HG03175 (cell line): Measurements from ENCODE around the gene PROX2.

Experiments
- ATAC-seq: cut with Tn5 transposase; IDR thresholded peaks from one replicate; pipeline ENCODE4 v1.9.1; 2021; ENCODE audit warnings: mild to moderate bottlenecking, moderate library complexity; ENCODE audit not compliant: unreplicated experiment

Gene PROX2

DNA sequence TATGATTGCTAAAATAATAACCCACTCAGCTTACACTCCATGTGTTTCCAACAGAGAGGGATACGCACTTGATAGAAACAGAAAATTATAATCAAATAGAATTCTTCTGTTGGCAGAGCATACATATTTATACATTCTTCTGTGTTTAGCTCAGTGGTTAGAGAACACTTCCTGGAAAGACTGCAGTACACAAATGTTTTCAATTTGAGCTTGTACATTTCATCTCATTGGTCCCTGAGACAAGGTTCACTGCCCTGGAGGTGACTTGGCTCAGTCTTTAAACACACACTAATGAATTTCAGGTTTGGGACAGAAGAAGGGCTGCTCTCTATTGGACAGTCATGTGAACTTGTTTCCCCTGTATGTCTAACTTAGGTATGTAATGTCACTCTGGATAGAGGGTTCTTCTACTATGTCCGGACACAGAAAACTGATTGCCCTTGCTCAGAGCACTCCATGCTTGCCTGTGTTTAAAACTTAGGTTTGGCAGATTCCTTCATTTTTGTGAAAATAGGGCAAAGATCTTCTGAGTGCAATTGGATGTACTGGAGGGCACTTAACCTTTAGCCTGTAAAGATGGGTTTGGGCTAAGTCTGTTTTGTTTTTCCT is 22.9 kb downstream of the PROX2 start:
- no peak for ATAC-seq

- ATAC-seq = no peak
Measured at GRCh38 chr14:74848768-74849167, 27.2 kb downstream of the PROX2 start.

DNA sequence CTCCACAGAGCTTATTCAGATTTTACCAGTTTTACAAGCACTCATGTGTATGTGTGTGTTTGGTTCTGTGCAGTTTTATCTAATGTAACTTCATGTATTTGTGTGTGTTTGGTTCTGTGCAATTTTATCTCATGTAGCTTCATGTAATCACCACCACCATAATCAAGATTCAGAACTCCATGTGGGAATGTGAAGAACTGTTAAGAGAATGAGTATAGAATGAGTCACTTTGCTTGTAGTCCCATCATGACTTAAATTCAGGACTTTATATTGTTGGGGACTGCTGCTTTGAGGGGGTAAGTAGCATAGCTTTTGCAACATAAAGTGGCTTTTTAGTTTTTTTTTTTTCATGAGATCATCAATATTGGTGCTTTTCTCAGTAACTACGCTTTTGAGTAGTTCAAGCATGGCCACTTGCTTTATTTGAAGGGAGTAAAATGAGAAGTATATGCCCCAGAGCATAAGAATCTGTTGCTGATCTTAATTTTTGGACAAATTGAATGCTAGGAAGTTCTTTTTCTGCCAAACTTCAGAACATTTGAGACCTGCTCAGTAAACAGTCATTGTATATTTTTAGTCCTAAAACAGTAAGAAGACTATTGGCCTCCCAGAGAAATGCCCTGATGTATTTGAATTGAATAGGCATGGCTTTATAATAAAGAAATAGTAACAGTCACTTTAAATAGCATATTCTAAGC is 28.8 kb downstream of the PROX2 start:
- no peak for ATAC-seq

- no peak for ATAC-seq
Measured at GRCh38 chr14:74846168-74846567, 29.8 kb downstream of the PROX2 start.

GRCh38 chr14:74843653-74844052 is 32.3 kb downstream of the PROX2 start:
- no peak for ATAC-seq

DNA sequence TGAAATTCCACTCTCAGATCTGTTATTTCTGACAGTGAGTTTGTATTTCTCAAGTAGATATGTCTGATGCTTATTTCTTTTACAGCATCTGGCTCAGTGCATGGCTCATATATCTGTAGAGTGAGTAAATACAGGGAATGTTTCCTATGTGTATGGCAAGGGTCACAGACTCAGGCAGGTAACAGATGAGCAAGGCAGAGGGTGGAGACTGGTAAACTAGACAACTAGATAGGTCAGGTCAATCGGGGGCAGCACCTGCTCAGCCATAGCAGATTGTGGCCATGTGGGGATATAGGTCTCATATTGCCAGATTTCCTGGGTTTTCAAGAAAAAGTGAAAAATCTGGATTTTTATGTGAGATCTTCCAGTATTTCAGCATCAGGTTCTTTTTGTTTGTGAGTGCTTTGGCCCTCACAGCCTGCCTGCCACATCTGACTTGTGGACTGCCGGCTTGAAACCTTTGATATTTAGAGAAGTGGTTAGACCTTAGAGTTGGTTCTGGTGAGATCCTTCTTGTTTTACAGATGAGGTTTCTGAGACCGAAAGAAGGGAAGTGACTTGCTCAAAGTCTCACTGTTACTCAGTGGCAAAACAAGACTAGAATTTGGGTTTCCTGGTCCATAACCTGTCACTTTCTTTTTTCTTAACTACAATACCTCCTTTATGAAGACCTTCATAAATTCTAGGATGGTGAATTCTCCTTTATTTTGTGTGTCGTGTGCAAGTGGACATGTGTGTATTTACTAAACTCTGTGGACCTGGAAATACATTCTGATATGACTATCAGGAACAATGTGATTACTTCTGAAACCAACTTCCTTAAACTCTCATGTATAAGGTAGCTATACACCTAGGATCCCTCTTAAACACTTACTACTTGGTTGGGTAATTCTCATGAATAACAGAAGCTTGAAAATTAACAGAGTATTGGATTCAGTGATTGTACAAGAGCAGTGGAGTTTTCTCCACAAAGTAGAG is 34.4 kb downstream of the PROX2 start:
- peak; percentile 92 for ATAC-seq

GRCh38 chr14:74840603-74841030 is 35.3 kb downstream of the PROX2 start:
- ATAC-seq = peak; percentile 45

- ATAC-seq = no peak
Measured at GRCh38 chr14:74838166-74838565, 37.8 kb downstream of the PROX2 start.

GRCh38 chr14:74836251-74836960 is 39.5 kb downstream of the PROX2 start:
- ATAC-seq = no peak

DNA sequence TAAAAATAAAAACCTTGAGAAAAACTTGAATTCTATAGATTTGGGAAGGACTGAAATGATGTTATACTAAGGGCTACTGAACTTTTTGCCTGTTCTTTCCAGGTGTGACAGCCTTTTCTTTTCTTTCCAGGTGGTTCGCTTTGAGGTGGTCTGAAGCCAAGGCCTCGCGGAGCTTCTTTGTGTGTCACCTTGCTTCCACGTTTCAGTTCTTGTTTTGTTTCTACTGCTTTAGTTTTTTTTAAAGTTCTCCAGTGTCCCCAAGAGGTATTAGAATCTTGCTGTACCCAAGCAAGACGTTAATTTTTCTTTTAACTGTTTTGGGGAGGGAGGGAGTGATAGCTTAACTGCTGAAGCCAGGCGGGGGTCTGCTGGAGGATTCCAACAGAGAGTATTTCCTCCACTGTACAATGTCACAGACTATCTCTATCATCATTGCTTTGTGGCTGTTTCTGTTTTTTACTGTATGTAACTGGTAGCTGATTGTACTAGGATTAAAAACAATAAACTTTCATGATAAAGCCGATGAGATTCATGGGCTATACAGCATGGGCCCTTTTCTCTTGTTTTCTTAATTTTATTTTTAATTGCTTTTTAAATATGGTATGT is 40.2 kb downstream of the PROX2 start:
- no peak for ATAC-seq

DNA sequence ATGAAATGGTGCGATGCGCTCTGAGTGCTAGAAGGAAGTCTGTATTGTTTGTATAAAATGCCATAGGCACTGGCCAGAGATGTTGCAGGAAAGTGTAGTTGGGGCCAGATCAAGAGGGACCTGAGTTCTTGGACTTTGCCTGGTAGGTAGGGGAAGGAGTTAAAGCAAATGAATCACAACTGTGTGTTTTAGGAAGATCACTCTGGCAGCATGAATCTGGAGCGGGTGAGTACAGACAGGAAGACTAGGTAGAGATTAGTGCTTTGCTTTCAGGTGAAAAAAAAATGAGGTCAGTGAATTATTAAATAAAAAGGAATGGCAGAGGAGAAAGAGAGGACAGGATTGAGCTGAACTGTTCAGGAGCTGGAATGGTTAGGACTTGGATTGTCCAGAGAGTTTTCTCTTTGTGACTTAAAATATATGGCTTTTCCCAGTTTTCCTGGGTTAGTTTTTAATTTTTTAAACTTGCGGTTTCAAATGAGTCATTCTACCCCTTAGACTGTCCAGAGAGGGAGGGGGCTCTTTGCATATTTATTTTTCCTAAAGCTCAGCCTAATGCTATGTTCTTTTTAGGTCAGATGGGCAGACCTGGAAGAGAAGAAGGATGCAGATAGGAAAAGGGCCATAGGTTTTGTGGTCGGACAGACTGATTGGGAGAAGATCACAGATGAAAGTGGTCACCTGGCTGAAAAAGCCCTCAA is 41.1 kb downstream of the PROX2 start:
- no peak for ATAC-seq

DNA sequence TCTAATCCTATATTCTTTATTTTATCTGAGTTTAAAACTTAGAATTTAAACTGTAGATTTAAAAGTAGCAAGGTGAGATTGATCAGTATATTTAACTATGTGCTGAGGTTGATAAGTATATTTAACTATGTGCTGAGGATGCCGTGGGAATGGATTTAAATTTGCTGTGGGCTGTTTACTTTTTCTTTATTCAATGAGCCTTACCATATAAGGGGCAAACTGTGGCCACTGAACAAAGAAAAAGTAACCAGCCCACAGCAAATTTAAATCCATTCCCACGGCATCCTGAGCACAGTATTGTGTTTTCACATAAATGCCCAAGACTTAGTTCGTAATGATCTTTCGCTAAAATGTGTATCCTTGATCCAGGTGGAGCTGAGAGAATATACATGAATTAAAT is 43.1 kb downstream of the PROX2 start:
- ATAC-seq = no peak

GRCh38 chr14:74829251-74829650 is 46.7 kb downstream of the PROX2 start:
- ATAC-seq = no peak

GRCh38 chr14:74826574-74826973 is 49.4 kb downstream of the PROX2 start:
- no peak for ATAC-seq
